ENCODE results near the gene HIGD1C. TPM values are rescaled to one million over a fixed set of nuclear protein-coding genes. Genes with fewer than 3 reads are reported as not detected.

Gene HIGD1C
- total RNA-seq, 4 donors from 2014 or later = not detected

DNA sequence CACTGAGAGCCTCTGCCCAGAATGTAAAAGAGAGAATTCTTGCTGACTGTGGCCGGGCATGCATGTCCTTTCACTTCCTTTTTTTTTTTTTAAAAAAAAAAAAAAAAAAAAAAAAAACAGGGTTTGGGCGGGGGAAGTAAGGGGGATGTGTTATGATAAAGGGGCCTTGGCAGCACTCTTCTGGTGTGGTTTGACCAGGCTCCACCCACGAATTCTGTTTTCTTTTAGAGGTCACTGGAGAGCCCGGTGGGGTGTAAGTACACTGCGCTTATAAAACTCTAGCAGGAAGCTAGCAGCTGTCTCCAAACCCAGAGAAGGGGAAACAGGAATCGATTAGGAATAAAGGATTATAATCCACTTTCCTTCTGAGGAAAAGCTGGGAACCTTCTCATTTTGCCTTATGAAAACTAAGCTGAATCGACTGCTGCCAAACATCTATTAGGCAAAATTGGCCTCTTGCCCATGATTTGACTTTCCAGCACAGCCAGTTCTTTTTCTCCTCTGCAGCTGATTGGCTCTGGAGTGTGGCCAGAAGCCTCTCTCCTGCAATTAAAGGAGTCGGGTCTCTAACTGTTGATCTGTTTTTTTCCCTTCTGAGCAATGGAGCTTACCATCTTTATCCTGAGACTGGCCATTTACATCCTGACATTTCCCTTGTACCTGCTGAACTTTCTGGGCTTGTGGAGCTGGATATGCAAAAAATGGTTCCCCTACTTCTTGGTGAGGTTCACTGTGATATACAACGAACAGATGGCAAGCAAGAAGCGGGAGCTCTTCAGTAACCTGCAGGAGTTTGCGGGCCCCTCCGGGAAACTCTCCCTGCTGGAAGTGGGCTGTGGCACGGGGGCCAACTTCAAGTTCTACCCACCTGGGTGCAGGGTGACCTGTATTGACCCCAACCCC lies 27.7 kb upstream of the HIGD1C start:
- DNase-seq = peak; percentile 97
- peaks cover 0 to 8% of the 10 kb centered on the region in 2 donors for H3K36me3 ChIP-seq
- H3K27me3 ChIP-seq = no peaks in the 10 kb centered on the region
- TF ChIP-seq, protein P1, sequence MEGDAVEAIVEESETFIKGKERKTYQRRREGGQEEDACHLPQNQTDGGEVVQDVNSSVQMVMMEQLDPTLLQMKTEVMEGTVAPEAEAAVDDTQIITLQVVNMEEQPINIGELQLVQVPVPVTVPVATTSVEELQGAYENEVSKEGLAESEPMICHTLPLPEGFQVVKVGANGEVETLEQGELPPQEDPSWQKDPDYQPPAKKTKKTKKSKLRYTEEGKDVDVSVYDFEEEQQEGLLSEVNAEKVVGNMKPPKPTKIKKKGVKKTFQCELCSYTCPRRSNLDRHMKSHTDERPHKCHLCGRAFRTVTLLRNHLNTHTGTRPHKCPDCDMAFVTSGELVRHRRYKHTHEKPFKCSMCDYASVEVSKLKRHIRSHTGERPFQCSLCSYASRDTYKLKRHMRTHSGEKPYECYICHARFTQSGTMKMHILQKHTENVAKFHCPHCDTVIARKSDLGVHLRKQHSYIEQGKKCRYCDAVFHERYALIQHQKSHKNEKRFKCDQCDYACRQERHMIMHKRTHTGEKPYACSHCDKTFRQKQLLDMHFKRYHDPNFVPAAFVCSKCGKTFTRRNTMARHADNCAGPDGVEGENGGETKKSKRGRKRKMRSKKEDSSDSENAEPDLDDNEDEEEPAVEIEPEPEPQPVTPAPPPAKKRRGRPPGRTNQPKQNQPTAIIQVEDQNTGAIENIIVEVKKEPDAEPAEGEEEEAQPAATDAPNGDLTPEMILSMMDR (IDR thresholded peaks at IDR 0.05) = no peak
- peak in 1 of 2 donors; percentile 93 for TF ChIP-seq POLR2A (IDR thresholded peaks at IDR 0.05)
- intact Hi-C loops (cut with DNase I) = loop anchor here (5.0 kb wide), 2 partner anchors 58 to 103 kb away; partner anchors contain the start of gene SLC11A2
- H3K9me3 ChIP-seq = no peaks in the 10 kb centered on the region
- H3K4me1 ChIP-seq = peaks cover 30 to 34% of the 10 kb centered on the region in 2 donors
- H3K4me3 ChIP-seq (replicated peaks in 1 of 3) = peak overlapping the region; percentile 65 to 92 (median 80)
- 0 to 1% methylated on average over 13 of the region's 13 CpGs for WGBS, 2 donors
- peak overlapping the region; percentile 95 to 99 (median 98) for H3K27ac ChIP-seq

DNA sequence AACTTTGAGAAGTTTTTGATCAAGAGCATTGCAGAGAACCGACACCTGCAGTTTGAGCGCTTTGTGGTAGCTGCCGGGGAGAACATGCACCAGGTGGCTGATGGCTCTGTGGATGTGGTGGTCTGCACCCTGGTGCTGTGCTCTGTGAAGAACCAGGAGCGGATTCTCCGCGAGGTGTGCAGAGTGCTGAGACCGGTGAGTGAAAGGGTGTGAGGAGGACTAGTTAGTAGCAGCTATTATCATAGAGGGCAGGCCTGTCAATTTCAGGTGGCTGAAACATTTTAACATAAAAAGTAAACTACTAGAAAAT lies 27.0 kb upstream of the HIGD1C start:
- Histone ChIP-seq H3K4me3 (replicated peaks in 1 of 3) (peak overlapping the region; percentile 65 to 92 (median 80)), H3K27me3 (no peaks in the 10 kb centered on the region), H3K27ac (peak overlapping the region; percentile 95 to 99 (median 98)), H3K4me1 (peaks cover 36 to 38% of the 10 kb centered on the region in 2 donors), H3K9me3 (no peaks in the 10 kb centered on the region), H3K36me3 (peaks cover 2 to 15% of the 10 kb centered on the region in 2 donors)
- 5 to 9% methylated on average over 7 of the region's 7 CpGs for WGBS, 2 donors
- DNase-seq = peak in 1 of 2 donors; percentile 27
- TF ChIP-seq, protein P1 (IDR thresholded peaks at IDR 0.05) = no peak
- TF ChIP-seq POLR2A (IDR thresholded peaks at IDR 0.05) = no peak
- intact Hi-C loops (cut with DNase I) = loop anchor here (5.0 kb wide), 1 partner anchor 57 kb away; no protein-coding TSS in a partner anchor

DNA sequence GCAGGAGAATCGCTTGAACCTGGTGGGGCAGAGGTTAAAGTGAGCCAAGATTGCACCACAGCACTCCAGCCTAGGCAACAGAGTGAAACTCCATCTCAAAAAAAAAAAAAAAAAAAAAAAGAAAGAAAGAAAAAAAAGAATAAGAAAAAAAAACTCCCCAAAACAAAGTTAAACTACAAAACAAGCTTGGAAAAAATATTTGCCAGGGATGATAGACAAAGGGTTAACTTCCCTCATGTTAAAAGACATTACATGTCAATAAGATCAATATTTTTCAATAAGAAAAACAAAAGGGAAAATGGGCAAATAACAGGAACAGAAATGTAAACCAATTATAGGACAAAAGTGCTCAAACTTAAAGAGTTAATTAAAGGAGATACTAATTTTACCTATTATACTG lies 26.4 kb upstream of the HIGD1C start:
- no peak for TF ChIP-seq POLR2A (IDR thresholded peaks at IDR 0.05)
- TF ChIP-seq, protein P1 (IDR thresholded peaks at IDR 0.05) = no peak
- intact Hi-C loops (cut with DNase I) = loop anchor here (5.0 kb wide), 1 partner anchor 56 kb away; no protein-coding TSS in a partner anchor
- H3K4me1 ChIP-seq = peaks cover 42 to 45% of the 10 kb centered on the region in 2 donors
- no peaks in the 10 kb centered on the region for H3K9me3 ChIP-seq
- peak; percentile 30 to 45 for DNase-seq
- no peaks in the 10 kb centered on the region for H3K27me3 ChIP-seq
- peaks cover 7 to 21% of the 10 kb centered on the region in 2 donors for H3K36me3 ChIP-seq
- 8 to 25% methylated on average over 1 of the region's 1 CpG for WGBS, 2 donors
- peak overlapping the region; percentile 65 to 92 (median 80) for H3K4me3 ChIP-seq (replicated peaks in 1 of 3)
- H3K27ac ChIP-seq = peak overlapping the region; percentile 95 to 99 (median 98)

DNA sequence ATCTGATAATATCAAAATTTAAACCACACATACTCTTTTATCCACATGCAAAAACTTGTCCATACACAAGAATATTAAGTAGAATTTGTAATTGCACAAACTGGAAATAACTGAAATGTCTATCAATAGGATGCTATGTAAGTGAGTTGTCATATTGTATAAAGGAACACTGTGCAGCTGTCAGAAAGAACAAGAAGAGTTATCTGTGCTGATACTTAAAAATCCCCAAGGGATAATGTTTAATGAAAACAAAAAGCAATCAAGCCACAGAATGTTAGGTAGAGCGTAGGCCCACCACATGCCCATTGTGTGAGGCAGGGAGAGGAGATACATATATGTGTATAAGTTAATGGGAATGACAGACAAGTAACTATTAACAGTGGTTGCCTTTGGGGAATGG lies 25.9 kb upstream of the HIGD1C start:
- TF ChIP-seq POLR2A (IDR thresholded peaks at IDR 0.05) = no peak
- TF ChIP-seq, protein P1 (IDR thresholded peaks at IDR 0.05) = no peak
- intact Hi-C loops (cut with DNase I) = loop anchor here (5.0 kb wide), 1 partner anchor 56 kb away; no protein-coding TSS in a partner anchor
- H3K4me1 ChIP-seq = peaks cover 47 to 50% of the 10 kb centered on the region in 2 donors

More for the DNA sequence above, 25.9 kb upstream of the HIGD1C start:
- Histone ChIP-seq H3K27me3 (no peaks in the 10 kb centered on the region), H3K9me3 (no peaks in the 10 kb centered on the region), H3K36me3 (peaks cover 7 to 23% of the 10 kb centered on the region in 2 donors), H3K27ac (peak overlapping the region; percentile 95 to 99 (median 98)), H3K4me3 (replicated peaks in 1 of 3) (peak overlapping the region; percentile 7 to 92 (median 80))
- WGBS, 2 donors = 9 to 10% methylated on average over 1 of the region's 1 CpG
- no peak for DNase-seq

All from thyroid gland (tissue), 4 donors.